Measurements from ENCODE around the gene CGB5.

DNA sequence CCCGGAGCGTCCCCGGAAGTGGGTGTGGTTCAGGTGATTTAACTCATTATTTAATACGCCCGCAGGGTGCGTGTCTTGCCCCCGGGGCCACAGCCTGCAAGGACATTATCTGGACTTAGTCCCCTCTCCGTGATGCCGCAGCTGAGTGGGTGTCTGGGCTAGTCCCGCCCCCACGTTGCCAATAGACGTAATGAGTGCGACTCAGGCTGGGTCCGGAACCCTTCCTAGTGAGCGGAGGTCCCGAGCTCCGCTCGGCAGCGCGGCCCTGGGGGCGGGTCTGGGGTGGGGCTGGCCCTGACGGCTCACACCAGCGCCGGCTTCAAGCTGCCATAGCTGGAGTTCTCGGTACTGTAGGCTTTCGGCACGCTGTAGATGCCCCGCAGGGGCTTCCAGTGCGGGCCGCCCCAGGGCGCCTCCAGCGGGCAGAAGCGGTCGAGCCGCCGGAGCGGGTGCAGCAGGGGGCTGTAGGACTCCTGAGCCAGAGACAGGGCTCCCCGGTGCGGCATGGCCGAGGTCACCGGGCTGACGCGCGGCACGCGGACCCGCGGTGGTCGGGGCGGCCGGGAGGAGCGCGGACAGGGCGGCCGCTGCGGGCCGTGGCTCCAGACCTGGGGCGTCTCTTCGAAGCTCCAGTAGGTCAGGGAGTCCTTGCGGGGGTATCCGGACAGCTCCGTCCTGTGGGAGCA lies 25.8 kb upstream of the CGB5 start:
- TF ChIP-seq, protein P1, sequence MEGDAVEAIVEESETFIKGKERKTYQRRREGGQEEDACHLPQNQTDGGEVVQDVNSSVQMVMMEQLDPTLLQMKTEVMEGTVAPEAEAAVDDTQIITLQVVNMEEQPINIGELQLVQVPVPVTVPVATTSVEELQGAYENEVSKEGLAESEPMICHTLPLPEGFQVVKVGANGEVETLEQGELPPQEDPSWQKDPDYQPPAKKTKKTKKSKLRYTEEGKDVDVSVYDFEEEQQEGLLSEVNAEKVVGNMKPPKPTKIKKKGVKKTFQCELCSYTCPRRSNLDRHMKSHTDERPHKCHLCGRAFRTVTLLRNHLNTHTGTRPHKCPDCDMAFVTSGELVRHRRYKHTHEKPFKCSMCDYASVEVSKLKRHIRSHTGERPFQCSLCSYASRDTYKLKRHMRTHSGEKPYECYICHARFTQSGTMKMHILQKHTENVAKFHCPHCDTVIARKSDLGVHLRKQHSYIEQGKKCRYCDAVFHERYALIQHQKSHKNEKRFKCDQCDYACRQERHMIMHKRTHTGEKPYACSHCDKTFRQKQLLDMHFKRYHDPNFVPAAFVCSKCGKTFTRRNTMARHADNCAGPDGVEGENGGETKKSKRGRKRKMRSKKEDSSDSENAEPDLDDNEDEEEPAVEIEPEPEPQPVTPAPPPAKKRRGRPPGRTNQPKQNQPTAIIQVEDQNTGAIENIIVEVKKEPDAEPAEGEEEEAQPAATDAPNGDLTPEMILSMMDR (IDR thresholded peaks at IDR 0.05; ENCODE audit: insufficient read depth, low read length), result peak; percentile 35
- no peak for TF ChIP-seq GABPA (IDR thresholded peaks at IDR 0.05; ENCODE audit: low read depth)
